ENCODE measurements around the gene HERC6.
"Not testable (repeated sequence)": the region's sequence is repeated elsewhere in the genome, so short reads cannot be mapped to it uniquely, and the experiment has no call there.

The HERC6 gene

GRCh38 chr4:88447371-88448095, 68.9 kb downstream of the HERC6 start:
- no peak for DNase-seq (ENCODE audit: low read depth)

- not testable (repeated sequence) for DNase-seq (ENCODE audit: low read depth)
Measured at GRCh38 chr4:88448211-88448765, 69.6 kb downstream of the HERC6 start.

DNA sequence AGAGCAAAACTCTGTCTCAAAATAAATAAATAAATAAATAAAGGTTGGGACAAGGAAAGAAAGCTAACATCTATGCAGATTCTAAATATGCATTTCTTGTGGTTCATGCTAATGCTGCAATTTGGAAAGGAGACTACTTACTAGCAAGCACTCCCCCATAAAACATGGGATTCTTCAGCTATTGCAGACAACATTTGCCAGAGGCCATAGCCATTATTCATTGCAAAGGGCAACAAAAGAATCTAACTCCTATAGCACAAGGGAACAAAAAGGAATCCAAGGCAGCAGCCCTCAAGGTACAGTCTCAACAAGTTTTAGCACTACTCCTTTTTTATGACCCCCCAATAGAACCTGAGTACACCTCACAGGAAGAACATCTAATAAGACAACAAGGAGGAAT, 70.2 kb downstream of the HERC6 start:
- no peak for DNase-seq (ENCODE audit: low read depth)

DNA sequence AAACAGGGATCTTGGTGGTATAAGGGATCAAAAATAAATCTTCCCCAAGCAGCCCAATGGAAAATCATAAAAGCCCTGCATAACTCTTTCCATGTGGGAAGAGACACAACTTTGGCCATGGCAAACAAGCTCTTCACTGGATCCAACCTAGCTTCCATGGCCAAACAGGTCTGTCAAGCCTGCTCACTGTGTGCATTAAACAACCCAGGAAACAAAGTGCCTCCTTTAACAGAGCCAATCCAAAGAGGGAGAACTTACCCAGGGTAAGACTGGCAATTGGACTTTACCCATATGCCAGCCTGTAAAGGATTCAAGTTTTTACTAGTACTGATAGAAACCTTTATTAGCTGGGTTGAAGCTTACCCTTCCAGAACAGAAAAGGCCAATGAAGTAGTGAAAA, 70.6 kb downstream of the HERC6 start:
- no peak for DNase-seq (ENCODE audit: low read depth)

DNA sequence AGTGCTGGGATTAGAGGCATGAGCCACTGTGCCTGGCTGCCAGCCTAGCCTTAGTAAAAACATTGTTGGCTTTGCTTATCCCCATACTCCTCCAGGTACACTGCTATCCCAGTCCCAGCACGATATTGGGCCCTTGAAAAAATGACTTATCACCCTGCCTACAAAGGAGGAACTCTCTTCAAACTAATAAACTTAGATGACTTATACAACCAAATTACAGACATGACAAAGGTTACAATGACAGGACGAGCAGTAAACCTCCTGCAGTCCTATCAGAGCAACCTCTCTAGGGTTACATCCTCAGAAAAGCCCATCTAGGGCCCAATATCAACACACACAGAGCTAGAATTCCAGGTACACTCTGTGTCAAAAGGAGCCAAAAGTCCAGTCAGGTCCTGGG, 72.6 kb downstream of the HERC6 start:
- no peak for DNase-seq (ENCODE audit: low read depth)

DNA sequence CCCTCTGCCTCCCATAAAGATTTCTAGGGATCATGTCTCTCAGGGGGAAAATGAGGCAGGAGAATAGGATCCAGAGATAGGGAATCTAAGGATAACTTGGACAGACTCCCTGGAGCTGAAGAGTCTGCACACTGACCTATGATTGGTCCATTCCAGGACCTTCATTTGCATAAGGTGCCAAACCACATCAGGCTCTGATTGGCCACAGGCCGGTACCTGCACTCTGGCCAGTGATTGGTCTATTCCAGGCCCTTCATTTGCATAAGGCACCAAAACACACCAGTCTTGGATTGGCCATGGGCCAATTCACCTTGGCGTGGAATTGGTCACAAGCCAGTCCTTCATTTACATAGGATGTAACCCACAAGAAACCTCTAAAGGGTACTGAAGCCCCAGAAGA, 74.3 kb downstream of the HERC6 start:
- no peak for DNase-seq (ENCODE audit: low read depth)

- DNase-seq (ENCODE audit: low read depth), result peak; percentile 86
Measured at GRCh38 chr4:88456670-88457306, 78.1 kb downstream of the HERC6 start, which contains the start of gene HERC5. Gene HERC5, plus strand, starts transcription at chr4:88457119. Its CDS starts 151 bp downstream, at chr4:88457270.

GRCh38 chr4:88457307-88458103, 78.9 kb downstream of the HERC6 start:
- no peak for DNase-seq (ENCODE audit: low read depth)

DNA sequence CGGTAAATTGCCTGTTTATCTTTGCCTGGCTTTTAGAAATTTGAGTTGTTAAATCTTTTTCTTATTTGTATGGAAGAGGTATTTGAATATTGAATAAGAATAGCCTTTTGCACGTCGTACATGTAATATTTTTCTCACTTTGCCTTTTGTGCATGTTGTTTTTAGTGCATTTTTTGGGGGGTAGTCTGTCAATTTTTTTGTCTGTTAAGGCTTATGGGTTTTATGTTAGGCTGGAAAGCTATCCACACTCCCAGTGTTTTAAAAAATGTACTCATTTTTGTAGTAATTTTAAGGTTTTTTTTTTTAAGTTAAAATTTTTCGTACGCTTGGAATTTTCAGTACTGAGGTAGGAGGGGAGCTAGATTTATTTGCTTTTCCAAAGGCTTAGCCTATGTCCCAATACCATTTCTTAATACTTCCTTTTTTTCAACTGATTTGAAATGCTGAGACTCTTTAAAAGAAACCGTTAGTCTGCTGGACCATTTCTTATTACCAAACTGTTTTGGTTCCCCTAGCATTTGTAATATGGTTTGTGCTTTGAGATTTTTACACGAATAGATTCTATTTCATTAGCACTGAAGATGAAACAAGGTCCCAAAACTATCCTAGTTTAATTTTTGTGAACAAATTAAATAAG, 79.6 kb downstream of the HERC6 start:
- DNase-seq (ENCODE audit: low read depth), result no peak

- DNase-seq (ENCODE audit: low read depth), result no peak
Measured at GRCh38 chr4:88465653-88466192, 87.1 kb downstream of the HERC6 start.

DNA sequence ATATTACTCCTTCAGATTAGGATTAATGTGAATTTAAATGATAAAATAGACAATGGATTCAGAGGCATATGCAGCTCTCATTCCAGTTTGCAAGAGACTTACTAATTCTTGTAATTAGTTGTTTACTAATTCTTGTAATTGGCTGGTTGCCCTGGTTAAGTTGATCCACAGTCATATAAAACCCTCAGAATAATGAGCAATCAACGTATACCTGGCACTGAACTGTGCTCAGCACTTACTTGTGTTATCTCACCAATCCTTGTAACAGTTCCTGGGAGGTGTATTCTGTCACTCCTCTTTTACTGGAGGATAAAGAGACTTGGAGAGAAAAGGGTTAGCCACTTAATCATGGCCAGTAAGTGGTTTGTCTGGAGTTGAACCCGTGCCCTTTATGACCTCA, 88.7 kb downstream of the HERC6 start:
- no peak for DNase-seq (ENCODE audit: low read depth)

GRCh38 chr4:88477229-88477860, 98.7 kb downstream of the HERC6 start:
- DNase-seq (ENCODE audit: low read depth), result no peak

- DNase-seq (ENCODE audit: low read depth), result no peak
Measured at GRCh38 chr4:88478247-88478646, 99.6 kb downstream of the HERC6 start.

DNA sequence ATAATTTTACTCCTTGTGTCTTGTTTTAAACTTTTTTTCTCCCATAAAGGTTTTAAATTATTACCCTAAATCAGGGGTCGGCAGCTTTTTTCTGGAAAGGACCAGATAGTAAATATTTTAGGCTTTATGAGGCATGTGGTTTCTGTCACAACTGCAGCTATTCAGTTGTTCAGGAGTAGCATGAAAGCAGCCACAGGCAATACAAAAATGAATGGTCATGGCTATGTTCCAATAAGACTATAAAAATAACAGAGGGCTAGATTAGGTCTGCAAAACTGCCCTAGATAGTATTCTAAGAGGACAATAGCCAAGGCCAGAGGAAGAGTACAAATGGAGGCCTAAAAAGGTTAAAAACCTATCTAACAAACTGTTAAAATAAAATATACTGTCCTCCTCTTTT, 102.9 kb downstream of the HERC6 start:
- no peak for DNase-seq (ENCODE audit: low read depth)

- DNase-seq (ENCODE audit: low read depth), result no peak
Measured at GRCh38 chr4:88489100-88489761, 110.6 kb downstream of the HERC6 start.

Measured in activated T-helper 1 cell treated with Interleukin-2 at 50 U/mL for 16 hours (primary cell).